Activated naive CD8-positive, alpha-beta T cell treated with anti-CD3 and anti-CD28 coated beads, Interleukin-2, amount 10 ng/mL, durations not matched to agents 7 days and 5 days (primary cell): ENCODE results near the gene TMEM202. TPM values are rescaled to one million over a fixed set of nuclear protein-coding genes. Genes with fewer than 3 reads are reported as not detected.
"Not testable (repeated sequence)": the region's sequence is repeated elsewhere in the genome, so short reads cannot be mapped to it uniquely, and the experiment has no call there.

ENCODE experiments used
- ATAC-seq: fragments of 150-1000 bp; cut with Tn5 transposase; one replicate; pipeline ENCODE4 v1.10.0; 2021; ENCODE audit warnings: low read depth, moderate library complexity
- POLR2A ChIA-PET: fragments of 350-600 bp; sonication (Branson Sonifier 250); formaldehyde crosslinking; loops from one replicate; lab custom pipeline; 2021; ENCODE audit warnings: antibody characterized with exemption; lab: Charles Lee
- DNase-seq: peaks from one replicate; pipeline ENCODE4 v3.0.0; 2021
- H3K27ac Mint-ChIP-seq: one replicate; pipeline ENCODE4 v1.8.0; 2022; ENCODE audit warnings: mild to moderate bottlenecking, mixed read lengths
- H3K27me3 Mint-ChIP-seq: one replicate; pipeline ENCODE4 v1.8.0; 2022; ENCODE audit warnings: mild to moderate bottlenecking, moderate library complexity, mixed read lengths
- H3K36me3 Mint-ChIP-seq: one replicate; pipeline ENCODE4 v1.8.0; 2021; ENCODE audit warnings: mild to moderate bottlenecking, mixed read lengths
- H3K4me1 Mint-ChIP-seq: one replicate; pipeline ENCODE4 v1.8.0; 2021; ENCODE audit warnings: mixed read lengths
- H3K4me3 Mint-ChIP-seq: one replicate; pipeline ENCODE4 v1.8.0; 2022; ENCODE audit warnings: mild to moderate bottlenecking, moderate library complexity, mixed read lengths
- H3K9me3 Mint-ChIP-seq: one replicate; pipeline ENCODE4 v1.8.0; 2021; ENCODE audit warnings: mixed read lengths
- total RNA-seq, 2 experiments: library from RNA; stranded (reverse); gene quantifications; one replicate each; pipeline ENCODE4 v1.2.3, GENCODE V29; 2021

The TMEM202 gene
- total RNA-seq, 2 experiments from 2014 or later = not detected

DNA sequence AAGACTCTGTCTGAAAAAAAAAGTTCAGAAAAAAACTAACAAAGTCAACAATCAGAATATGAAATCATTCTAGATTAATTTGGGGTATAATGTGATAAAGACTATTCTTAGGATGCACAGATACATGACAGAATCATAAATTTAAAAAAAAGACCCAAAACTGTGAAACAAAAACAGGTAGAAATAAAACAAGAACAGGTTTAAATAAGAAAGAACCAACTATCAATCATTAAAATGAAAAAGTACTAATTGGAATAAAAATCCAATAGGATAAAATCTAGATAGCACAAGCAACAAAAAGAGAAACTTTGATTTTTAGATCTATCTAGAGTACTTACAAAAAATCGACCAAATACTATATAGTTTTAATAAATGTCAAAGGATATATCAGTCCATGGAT, 13.4 kb downstream of the TMEM202 start:
- H3K9me3 Mint-ChIP-seq = peaks cover 6% of the 10 kb centered on the region
- no peak overlapping the region for H3K27ac Mint-ChIP-seq
- no peak for ATAC-seq
- POLR2A ChIA-PET = no interaction called here
- no peaks in the 10 kb centered on the region for H3K4me1 Mint-ChIP-seq
- H3K27me3 Mint-ChIP-seq = peaks cover 19% of the 10 kb centered on the region
- no peaks in the 10 kb centered on the region for H3K36me3 Mint-ChIP-seq
- no peak for DNase-seq
- no peak overlapping the region for H3K4me3 Mint-ChIP-seq

DNA sequence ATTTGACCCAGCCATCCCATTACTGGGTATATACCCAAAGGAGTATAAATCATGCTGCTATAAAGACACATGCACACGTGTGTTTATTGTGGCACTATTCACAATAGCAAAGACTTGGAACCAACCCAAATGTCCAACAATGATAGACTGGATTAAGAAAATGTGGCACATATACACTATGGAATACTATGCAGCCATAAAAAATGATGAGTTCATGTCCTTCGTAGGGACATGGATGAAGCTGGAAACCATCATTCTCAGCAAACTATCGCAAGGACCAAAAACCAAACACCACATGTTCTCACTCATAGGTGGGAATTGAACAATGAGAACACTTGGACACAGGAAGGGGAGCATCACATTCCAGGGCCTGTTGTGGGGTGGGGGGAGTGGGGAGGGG, 15.2 kb downstream of the TMEM202 start:
- H3K27me3 Mint-ChIP-seq = peaks cover 14% of the 10 kb centered on the region
- H3K27ac Mint-ChIP-seq, H3K4me1 Mint-ChIP-seq, DNase-seq, H3K9me3 Mint-ChIP-seq, ATAC-seq, H3K4me3 Mint-ChIP-seq, H3K36me3 Mint-ChIP-seq, POLR2A ChIA-PET: not testable (repeated sequence)

DNA sequence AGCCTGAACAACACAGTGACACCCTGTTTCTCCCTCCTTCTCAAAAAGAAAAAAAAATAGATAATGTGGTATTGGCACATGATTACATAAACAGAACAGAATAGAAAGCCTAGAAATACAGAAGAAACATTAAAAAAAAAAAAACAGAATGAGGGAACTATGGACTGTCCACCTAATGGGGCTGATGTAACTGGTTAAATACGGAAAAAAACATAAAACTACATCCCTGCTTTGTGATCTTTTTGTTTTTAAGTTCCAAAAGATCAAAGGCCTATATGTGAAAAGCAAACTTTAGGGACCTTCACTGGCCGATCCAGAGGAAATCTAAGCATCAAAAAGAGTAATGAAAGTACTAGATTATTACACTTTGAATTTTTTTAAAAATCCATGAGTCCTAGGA, 17.2 kb downstream of the TMEM202 start:
- H3K4me1 Mint-ChIP-seq = no peaks in the 10 kb centered on the region
- POLR2A ChIA-PET = no interaction called here

GRCh38 chr15:72419768-72420167, 21.7 kb downstream of the TMEM202 start:
- H3K4me3 Mint-ChIP-seq, DNase-seq, H3K4me1 Mint-ChIP-seq, H3K9me3 Mint-ChIP-seq, POLR2A ChIA-PET, H3K36me3 Mint-ChIP-seq, ATAC-seq, H3K27ac Mint-ChIP-seq: not testable (repeated sequence)
- peaks cover 17% of the 10 kb centered on the region for H3K27me3 Mint-ChIP-seq

More for the DNA sequence above, 17.2 kb downstream of the TMEM202 start:
- H3K27ac Mint-ChIP-seq = no peak overlapping the region
- DNase-seq (no peak), ATAC-seq (no peak)
- no peak overlapping the region for H3K4me3 Mint-ChIP-seq
- H3K9me3 Mint-ChIP-seq = peaks cover 6% of the 10 kb centered on the region
- H3K27me3 Mint-ChIP-seq = peaks cover 10% of the 10 kb centered on the region
- H3K36me3 Mint-ChIP-seq = no peaks in the 10 kb centered on the region

DNA sequence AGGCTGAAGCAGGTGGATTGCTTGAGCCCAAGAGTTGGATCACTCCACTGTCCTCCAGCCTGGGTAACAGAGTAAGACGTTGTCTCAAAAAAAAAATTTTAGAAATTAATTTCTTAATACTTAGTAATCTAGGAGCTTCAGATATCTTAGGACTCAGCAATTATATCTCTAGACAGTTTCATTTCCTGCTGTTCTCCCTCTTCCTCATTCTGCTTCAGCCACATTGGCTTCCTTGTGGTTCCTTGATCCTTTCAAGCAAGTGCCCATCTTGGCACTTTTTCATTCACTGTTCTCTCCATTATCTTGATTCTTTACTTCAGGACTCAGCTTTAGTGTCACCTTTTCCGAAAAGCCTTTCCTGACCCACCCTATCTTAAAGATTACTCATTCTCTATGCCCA, 22.5 kb downstream of the TMEM202 start:
- peaks cover 3% of the 10 kb centered on the region for H3K4me1 Mint-ChIP-seq
- no peak for ATAC-seq
- peaks cover 10% of the 10 kb centered on the region for H3K9me3 Mint-ChIP-seq
- POLR2A ChIA-PET = interaction anchor here (0.5 kb wide), 1 partner anchor 103 kb away, joined by 3 read pairs; no protein-coding TSS in a partner anchor
- H3K27ac Mint-ChIP-seq = no peak overlapping the region
- no peak for DNase-seq
- peaks cover 14% of the 10 kb centered on the region for H3K27me3 Mint-ChIP-seq
- H3K36me3 Mint-ChIP-seq = peaks cover 5% of the 10 kb centered on the region
- no peak overlapping the region for H3K4me3 Mint-ChIP-seq

DNA sequence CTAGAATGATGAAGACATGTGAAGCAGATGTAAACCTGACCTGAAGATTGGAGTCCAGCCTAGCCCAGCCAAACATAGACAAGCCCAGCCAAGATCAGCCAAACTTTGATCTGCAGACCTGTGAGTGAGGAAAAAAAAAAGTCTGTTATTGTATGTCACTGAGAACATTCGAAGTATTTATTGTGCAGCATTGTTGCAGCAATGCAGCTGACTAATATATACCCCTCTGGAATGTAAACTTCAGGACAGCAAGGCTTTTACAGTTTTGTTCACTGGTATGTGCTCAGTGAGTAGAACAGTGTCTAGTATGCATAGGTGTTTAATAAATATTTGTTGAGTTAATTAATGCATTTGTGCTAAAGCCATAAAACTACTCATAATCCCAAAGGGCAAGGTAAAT, 23.4 kb downstream of the TMEM202 start:
- Mint-ChIP-seq H3K36me3 (peaks cover 5% of the 10 kb centered on the region), H3K4me1 (peaks cover 3% of the 10 kb centered on the region), H3K27ac (no peak overlapping the region), H3K27me3 (peaks cover 15% of the 10 kb centered on the region), H3K9me3 (peaks cover 9% of the 10 kb centered on the region), H3K4me3 (no peak overlapping the region)
- ATAC-seq = no peak
- POLR2A ChIA-PET = no interaction called here
- no peak for DNase-seq

GRCh38 chr15:72423256-72423655, 25.2 kb downstream of the TMEM202 start:
- H3K36me3 Mint-ChIP-seq = peaks cover 5% of the 10 kb centered on the region
- ATAC-seq = no peak
- H3K9me3 Mint-ChIP-seq = peaks cover 14% of the 10 kb centered on the region
- peaks cover 14% of the 10 kb centered on the region for H3K27me3 Mint-ChIP-seq
- no peak overlapping the region for H3K4me3 Mint-ChIP-seq
- DNase-seq = no peak
- H3K4me1 Mint-ChIP-seq = peaks cover 6% of the 10 kb centered on the region
- no peak overlapping the region for H3K27ac Mint-ChIP-seq
- POLR2A ChIA-PET = no interaction called here

GRCh38 chr15:72426753-72427152, 28.6 kb downstream of the TMEM202 start:
- H3K27me3 Mint-ChIP-seq = peaks cover 16% of the 10 kb centered on the region
- peaks cover 15% of the 10 kb centered on the region for H3K9me3 Mint-ChIP-seq
- peaks cover 4% of the 10 kb centered on the region for H3K4me1 Mint-ChIP-seq
- H3K36me3 Mint-ChIP-seq = peaks cover 6% of the 10 kb centered on the region
- POLR2A ChIA-PET = no interaction called here
- no peak for ATAC-seq
- no peak overlapping the region for H3K27ac Mint-ChIP-seq
- no peak for DNase-seq
- no peak overlapping the region for H3K4me3 Mint-ChIP-seq

GRCh38 chr15:72437650-72438316, 39.7 kb downstream of the TMEM202 start:
- Mint-ChIP-seq H3K27ac (no peak overlapping the region), H3K4me1 (no peaks in the 10 kb centered on the region), H3K36me3 (peaks cover 3% of the 10 kb centered on the region), H3K4me3 (no peak overlapping the region), H3K9me3 (peaks cover 9% of the 10 kb centered on the region), H3K27me3 (peaks cover 39% of the 10 kb centered on the region)
- POLR2A ChIA-PET = no interaction called here
- ATAC-seq (no peak), DNase-seq (no peak)

DNA sequence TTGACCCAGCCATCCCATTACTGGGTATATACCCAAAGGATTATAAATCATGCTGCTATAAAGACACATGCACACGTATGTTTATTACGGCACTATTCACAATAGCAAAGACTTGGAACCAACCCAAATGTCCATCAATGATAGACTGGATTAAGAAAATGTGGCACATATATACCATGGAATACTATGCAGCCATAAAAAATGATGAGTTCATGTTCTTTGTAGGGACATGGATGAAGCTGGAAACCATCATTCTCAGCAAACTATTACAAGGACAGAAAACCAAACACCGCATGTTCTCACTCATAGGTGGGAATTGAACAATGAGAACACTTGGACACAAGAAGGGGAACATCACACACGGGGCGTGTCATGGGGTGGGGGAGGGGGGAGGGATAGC, 44.7 kb downstream of the TMEM202 start:
- H3K27ac Mint-ChIP-seq, H3K9me3 Mint-ChIP-seq, H3K4me3 Mint-ChIP-seq, H3K4me1 Mint-ChIP-seq, H3K36me3 Mint-ChIP-seq, POLR2A ChIA-PET, DNase-seq, ATAC-seq: not testable (repeated sequence)
- peaks cover 18% of the 10 kb centered on the region for H3K27me3 Mint-ChIP-seq

- ATAC-seq (no peak), DNase-seq (no peak)
- Mint-ChIP-seq H3K27me3 (peaks cover 19% of the 10 kb centered on the region), H3K9me3 (no peaks in the 10 kb centered on the region), H3K4me3 (no peak overlapping the region), H3K4me1 (no peaks in the 10 kb centered on the region), H3K36me3 (no peaks in the 10 kb centered on the region), H3K27ac (no peak overlapping the region)
- POLR2A ChIA-PET = no interaction called here
Observed at GRCh38 chr15:72445426-72445825, 47.3 kb downstream of the TMEM202 start.

DNA sequence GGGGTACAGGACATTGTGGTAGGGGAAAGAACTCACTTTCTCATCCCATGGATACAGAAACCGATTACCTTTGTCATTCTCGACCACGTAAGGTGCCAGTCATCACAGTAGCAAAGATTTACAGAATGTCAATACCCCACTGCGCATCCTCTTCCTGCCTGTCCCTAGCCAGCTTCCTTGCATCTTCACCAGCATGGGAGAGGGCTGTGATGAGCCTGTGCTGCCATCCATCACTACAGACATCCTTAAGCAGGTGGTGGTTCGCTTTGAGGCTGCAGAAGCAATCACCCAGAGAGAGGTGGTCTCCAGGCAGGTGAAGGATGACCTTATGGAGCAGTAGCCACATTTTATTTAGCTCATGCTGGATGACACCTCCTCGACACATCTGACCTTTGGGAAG, 52.7 kb downstream of the TMEM202 start:
- DNase-seq (no peak), ATAC-seq (no peak)
- no peak overlapping the region for H3K27ac Mint-ChIP-seq
- no peaks in the 10 kb centered on the region for H3K36me3 Mint-ChIP-seq
- H3K9me3 Mint-ChIP-seq = no peaks in the 10 kb centered on the region
- no peaks in the 10 kb centered on the region for H3K4me1 Mint-ChIP-seq
- POLR2A ChIA-PET = interaction anchor here (0.5 kb wide), 1 partner anchor 36 kb away, joined by 5 read pairs; no protein-coding TSS in a partner anchor
- H3K4me3 Mint-ChIP-seq = no peak overlapping the region
- peaks cover 16% of the 10 kb centered on the region for H3K27me3 Mint-ChIP-seq

GRCh38 chr15:72451224-72451623, 53.1 kb downstream of the TMEM202 start:
- no peaks in the 10 kb centered on the region for H3K36me3 Mint-ChIP-seq
- ATAC-seq (no peak), DNase-seq (no peak)
- H3K4me1 Mint-ChIP-seq = no peaks in the 10 kb centered on the region
- H3K9me3 Mint-ChIP-seq = no peaks in the 10 kb centered on the region
- H3K4me3 Mint-ChIP-seq = no peak overlapping the region
- POLR2A ChIA-PET = interaction anchor here (0.5 kb wide), 1 partner anchor 35 kb away, joined by 5 read pairs; no protein-coding TSS in a partner anchor
- peaks cover 14% of the 10 kb centered on the region for H3K27me3 Mint-ChIP-seq
- H3K27ac Mint-ChIP-seq = no peak overlapping the region

DNA sequence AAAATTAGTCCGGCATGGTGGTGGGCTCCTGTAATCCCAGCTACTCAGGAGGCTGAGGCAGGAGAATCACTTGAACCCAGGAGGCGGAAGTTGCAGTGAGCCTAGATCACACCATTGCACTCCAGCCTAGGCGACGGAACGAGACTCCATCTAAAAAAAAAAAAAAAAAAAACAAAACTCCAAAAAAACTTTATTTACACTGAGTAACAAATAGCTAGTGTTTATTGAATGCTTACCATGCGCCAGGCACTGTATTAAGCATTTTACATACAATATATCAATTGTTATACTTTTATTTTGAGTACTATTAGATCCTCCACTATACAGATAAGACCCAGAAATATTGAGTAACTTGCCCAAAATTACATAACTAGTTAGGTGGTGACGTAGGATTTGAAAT, 58.6 kb downstream of the TMEM202 start:
- Mint-ChIP-seq H3K9me3 (no peaks in the 10 kb centered on the region), H3K27ac (no peak overlapping the region), H3K27me3 (peaks cover 10% of the 10 kb centered on the region), H3K36me3 (no peaks in the 10 kb centered on the region), H3K4me3 (no peak overlapping the region), H3K4me1 (peaks cover 4% of the 10 kb centered on the region)
- no peak for DNase-seq
- no peak for ATAC-seq
- POLR2A ChIA-PET = interaction anchor here (1.8 kb wide), 1 partner anchor 17 kb away, joined by 4 read pairs; no protein-coding TSS in a partner anchor
